Tibial nerve (tissue), 4 donors: ENCODE data around the gene ADGRL3. TPM values are rescaled to one million over a fixed set of nuclear protein-coding genes. Genes with fewer than 3 reads are reported as not detected.

Source experiments
- DNase-seq, 2 donors: peaks; one replicate each; pipeline ENCODE4 v3.0.0-alpha.2; 2019; ENCODE audit warnings: low spot score in 2 of 2
- H3K27ac ChIP-seq, 4 donors: fragments of 200-600 bp; sonication (generic) in 3 of 4; one replicate each; pipeline ENCODE4 v1.5.1; 2017 to 2019; ENCODE audit warnings: mild to moderate bottlenecking in 1 of 4
- H3K27me3 ChIP-seq, 2 donors: fragments of 200-600 bp; sonication (generic) in 1 of 2; one replicate each; pipeline versions ENCODE4 v1.5.1 to v1.6.0; 2017 to 2019
- H3K36me3 ChIP-seq, 3 donors: fragments of 200-600 bp; sonication (generic); one replicate each; pipeline ENCODE4 v1.5.1; 2018 to 2019
- H3K4me1 ChIP-seq, 4 donors: fragments of 200-600 bp; sonication (generic) in 3 of 4; one replicate each; pipeline ENCODE4 v1.5.1; 2017 to 2019
- H3K4me3 ChIP-seq, 4 donors: fragments of 200-600 bp; sonication (generic) in 3 of 4; one replicate each; pipeline ENCODE4 v1.5.1; 2017 to 2019; ENCODE audit warnings: mild to moderate bottlenecking in 1 of 4, moderate library complexity in 1 of 4
- H3K9me3 ChIP-seq, 4 donors: fragments of 200-600 bp; sonication (generic) in 3 of 4; one replicate each; pipeline ENCODE4 v1.5.1; 2017 to 2019
- EP300 ChIP-seq, 2 donors: sonication (generic); formaldehyde crosslinking; IDR thresholded peaks; one replicate each; pipeline ENCODE4 v1.6.1; 2017; ENCODE audit warnings: antibody characterized with exemption in 2 of 2, mild to moderate bottlenecking in 1 of 2
- POLR2A ChIP-seq, 2 donors: fragments of 450-650 bp; IDR thresholded peaks; one replicate each; pipeline ENCODE4 v1.6.1; 2017; ENCODE audit warnings: antibody characterized with exemption in 2 of 2, mild to moderate bottlenecking in 2 of 2, moderate library complexity in 2 of 2
- WGBS, 2 donors: methylation state at CpG; one replicate each; pipeline ENCODE4 v1.1.5; 2018; 5-methylcytosine and 5-hydroxymethylcytosine counted together
- total RNA-seq, 4 donors: library from RNA; depleted of rRNA; stranded (reverse); fragments of >200 nt; gene quantifications; one replicate each; pipeline ENCODE4 v1.1.0, GENCODE V29; 2016
- TF ChIP-seq, protein P1 (sequence below), 5 experiments: fragments of 200-600 bp in 3 of 5; fragments of 450-650 bp in 2 of 5; sonication (generic) in 3 of 5; IDR thresholded peaks; one replicate each; pipeline ENCODE4 v1.5.1; 2016 to 2019; ENCODE audit warnings: antibody characterized with exemption in 5 of 5, mild to moderate bottlenecking in 3 of 5, moderate library complexity in 2 of 5

The ADGRL3 gene
- total RNA-seq, 4 donors from 2014 or later, result 20.1 to 51.3 (median 28.2) TPM

DNA sequence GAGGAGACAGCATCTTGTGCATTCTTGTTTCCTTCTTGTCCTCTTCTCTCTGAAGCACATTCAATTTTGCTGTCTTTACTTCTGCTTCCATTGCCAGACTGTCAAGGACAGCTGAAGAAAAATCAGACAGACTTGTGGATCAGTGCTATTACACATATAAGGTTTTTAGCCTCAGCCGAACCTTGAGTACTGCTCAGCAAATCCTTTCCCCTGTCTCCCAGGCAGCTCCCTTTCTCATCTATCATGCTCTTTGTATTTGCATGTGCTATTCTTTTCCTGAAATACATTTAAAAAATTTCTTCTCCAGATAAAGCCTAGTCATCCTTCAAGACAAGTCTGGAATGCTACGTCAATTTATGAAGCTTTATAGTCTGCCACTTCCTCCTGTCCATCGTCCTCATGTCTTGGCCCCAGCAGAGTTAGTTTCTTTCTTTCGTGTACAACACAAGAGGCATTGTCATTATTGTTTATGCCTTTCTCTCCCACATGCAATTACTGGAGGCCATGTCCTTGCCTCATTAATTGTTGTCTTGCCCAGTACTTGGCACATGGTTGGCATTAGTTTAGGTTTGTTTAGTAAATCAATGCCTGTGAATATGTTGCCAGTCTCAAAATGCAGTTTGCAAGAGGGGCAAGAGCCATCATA is 45.1 kb downstream of the ADGRL3 start:
- Histone ChIP-seq H3K36me3 (no peaks in the 10 kb centered on the region), H3K27me3 (no peaks in the 10 kb centered on the region), H3K4me3 (no peak overlapping the region), H3K4me1 (peaks cover 0 to 11% (median 0%) of the 10 kb centered on the region in 4 donors), H3K27ac (peak overlapping the region in 3 of 4 donors; percentile 14 to 73 (median 54)), H3K9me3 (no peaks in the 10 kb centered on the region)
- WGBS, 2 donors, result 48 to 52% methylated on average over 4 of the region's 4 CpGs
- TF ChIP-seq, protein P1, sequence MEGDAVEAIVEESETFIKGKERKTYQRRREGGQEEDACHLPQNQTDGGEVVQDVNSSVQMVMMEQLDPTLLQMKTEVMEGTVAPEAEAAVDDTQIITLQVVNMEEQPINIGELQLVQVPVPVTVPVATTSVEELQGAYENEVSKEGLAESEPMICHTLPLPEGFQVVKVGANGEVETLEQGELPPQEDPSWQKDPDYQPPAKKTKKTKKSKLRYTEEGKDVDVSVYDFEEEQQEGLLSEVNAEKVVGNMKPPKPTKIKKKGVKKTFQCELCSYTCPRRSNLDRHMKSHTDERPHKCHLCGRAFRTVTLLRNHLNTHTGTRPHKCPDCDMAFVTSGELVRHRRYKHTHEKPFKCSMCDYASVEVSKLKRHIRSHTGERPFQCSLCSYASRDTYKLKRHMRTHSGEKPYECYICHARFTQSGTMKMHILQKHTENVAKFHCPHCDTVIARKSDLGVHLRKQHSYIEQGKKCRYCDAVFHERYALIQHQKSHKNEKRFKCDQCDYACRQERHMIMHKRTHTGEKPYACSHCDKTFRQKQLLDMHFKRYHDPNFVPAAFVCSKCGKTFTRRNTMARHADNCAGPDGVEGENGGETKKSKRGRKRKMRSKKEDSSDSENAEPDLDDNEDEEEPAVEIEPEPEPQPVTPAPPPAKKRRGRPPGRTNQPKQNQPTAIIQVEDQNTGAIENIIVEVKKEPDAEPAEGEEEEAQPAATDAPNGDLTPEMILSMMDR (IDR thresholded peaks at IDR 0.05), result no peak
- TF ChIP-seq POLR2A (IDR thresholded peaks at IDR 0.05) (no peak), EP300 (IDR thresholded peaks at IDR 0.05) (peak in 1 of 2 donors; percentile 9)
- DNase-seq, result no peak

DNA sequence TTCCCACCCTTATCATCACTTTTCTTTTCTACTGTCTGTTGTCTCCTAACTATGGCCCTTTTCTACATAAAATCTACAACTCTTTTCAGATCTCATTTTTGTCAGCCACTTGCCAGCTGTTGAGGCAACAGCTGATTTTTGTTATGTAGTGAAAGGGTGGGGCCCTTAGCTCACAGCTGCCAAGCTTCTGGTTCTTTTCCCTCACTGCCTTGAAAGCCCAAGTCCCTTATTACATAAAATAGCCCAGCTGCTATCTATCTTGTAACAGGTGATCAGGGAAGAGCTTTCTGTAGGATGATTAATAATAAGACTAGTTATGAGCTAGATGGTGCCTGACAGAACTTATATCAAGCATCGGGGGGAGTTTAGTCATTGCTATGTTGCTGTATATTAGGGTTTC is 45.9 kb downstream of the ADGRL3 start:
- Histone ChIP-seq H3K4me1 (peaks cover 0 to 11% (median 0%) of the 10 kb centered on the region in 4 donors), H3K9me3 (no peaks in the 10 kb centered on the region), H3K36me3 (no peaks in the 10 kb centered on the region), H3K27me3 (no peaks in the 10 kb centered on the region), H3K4me3 (no peak overlapping the region), H3K27ac (peak overlapping the region in 3 of 4 donors; percentile 14 to 73 (median 54))
- TF ChIP-seq POLR2A (IDR thresholded peaks at IDR 0.05) (no peak), EP300 (IDR thresholded peaks at IDR 0.05) (no peak)
- TF ChIP-seq, protein P1 (IDR thresholded peaks at IDR 0.05), result no peak
- no peak for DNase-seq
- 87 to 94% methylated on average over 1 of the region's 1 CpG for WGBS, 2 donors

DNA sequence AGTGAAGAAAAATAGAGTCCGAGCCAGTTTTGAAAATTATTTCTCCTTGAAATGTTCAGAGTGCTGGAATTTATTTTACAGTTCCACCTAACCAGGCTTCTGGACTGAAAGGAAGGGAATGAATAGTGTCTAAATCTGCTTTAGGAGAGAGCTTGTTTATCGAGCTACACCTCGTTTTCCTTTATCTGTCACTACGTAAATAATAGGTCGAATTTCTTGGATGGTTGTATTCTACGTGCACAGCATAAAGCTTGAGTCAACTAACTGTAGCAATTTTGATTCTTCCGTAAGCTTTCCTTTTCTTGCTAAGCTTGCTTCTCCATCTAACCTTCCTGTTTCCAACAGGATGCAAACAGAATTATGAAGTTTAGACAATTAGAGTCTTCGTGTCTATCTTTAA is 48.6 kb downstream of the ADGRL3 start:
- no peak overlapping the region for H3K4me3 ChIP-seq
- WGBS, 2 donors, result 77% methylated on average over 8 of the region's 8 CpGs
- H3K4me1 ChIP-seq, result peaks cover 0 to 11% (median 0%) of the 10 kb centered on the region in 4 donors
- TF ChIP-seq POLR2A (IDR thresholded peaks at IDR 0.05) (no peak), EP300 (IDR thresholded peaks at IDR 0.05) (no peak)
- no peaks in the 10 kb centered on the region for H3K9me3 ChIP-seq
- H3K36me3 ChIP-seq, result no peaks in the 10 kb centered on the region
- DNase-seq, result no peak
- no peaks in the 10 kb centered on the region for H3K27me3 ChIP-seq
- no peak overlapping the region for H3K27ac ChIP-seq

DNA sequence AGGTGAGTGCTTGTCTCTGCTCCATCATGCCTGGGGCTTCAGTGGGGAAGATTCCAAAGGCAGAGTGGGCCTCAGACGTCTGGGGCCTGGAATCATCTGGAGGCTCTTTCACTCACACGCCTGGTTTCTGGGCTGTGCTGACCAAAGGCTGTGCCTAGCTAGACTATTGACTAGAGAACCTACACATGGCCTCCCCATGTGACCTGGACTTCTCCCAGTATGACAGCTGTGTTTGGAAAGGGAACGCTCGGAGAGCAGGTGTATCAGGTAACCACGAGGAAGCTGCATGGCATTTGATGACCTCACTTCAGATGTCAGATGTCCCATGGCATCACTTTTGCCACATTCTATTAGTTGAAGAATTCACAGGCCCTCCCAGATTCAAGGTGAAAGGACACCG is 51.0 kb downstream of the ADGRL3 start:
- H3K4me1 ChIP-seq, result no peaks in the 10 kb centered on the region
- H3K9me3 ChIP-seq, result no peaks in the 10 kb centered on the region
- 82 to 85% methylated on average over 6 of the region's 6 CpGs for WGBS, 2 donors
- DNase-seq, result no peak
- no peak overlapping the region for H3K27ac ChIP-seq
- no peaks in the 10 kb centered on the region for H3K36me3 ChIP-seq
- H3K27me3 ChIP-seq, result no peaks in the 10 kb centered on the region
- TF ChIP-seq, protein P1 (IDR thresholded peaks at IDR 0.05), result no peak
- TF ChIP-seq POLR2A (IDR thresholded peaks at IDR 0.05) (no peak), EP300 (IDR thresholded peaks at IDR 0.05) (no peak)
- no peak overlapping the region for H3K4me3 ChIP-seq

DNA sequence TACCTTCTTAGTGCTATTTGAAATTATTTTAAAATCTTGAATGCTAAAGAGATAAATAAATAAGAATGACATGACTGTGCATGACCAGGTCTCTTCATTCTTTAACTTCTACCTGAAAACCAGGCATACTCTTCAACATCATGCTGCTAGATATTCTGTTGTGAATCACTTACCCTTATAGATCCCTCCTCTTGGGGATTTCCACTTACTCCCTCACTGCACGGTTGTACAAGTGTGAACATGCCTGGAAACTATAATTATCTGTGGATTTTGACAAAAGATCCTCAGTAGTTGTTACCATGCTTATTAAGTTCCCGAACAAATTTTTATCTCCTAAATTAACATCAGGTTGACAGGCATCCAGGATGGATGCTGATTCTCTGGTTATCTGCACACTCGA is 54.3 kb downstream of the ADGRL3 start:
- Histone ChIP-seq H3K4me3 (no peak overlapping the region), H3K9me3 (no peaks in the 10 kb centered on the region), H3K36me3 (no peaks in the 10 kb centered on the region), H3K27ac (no peak overlapping the region), H3K27me3 (no peaks in the 10 kb centered on the region), H3K4me1 (no peaks in the 10 kb centered on the region)
- DNase-seq, result no peak
- TF ChIP-seq EP300 (IDR thresholded peaks at IDR 0.05), result no peak
- TF ChIP-seq, protein P1 (IDR thresholded peaks at IDR 0.05), result no peak
- no peak for TF ChIP-seq POLR2A (IDR thresholded peaks at IDR 0.05)
- WGBS, 2 donors, result 70 to 79% methylated on average over 3 of the region's 3 CpGs
